ENCODE results near the gene ITGB2.

ITGB2 gene

DNA sequence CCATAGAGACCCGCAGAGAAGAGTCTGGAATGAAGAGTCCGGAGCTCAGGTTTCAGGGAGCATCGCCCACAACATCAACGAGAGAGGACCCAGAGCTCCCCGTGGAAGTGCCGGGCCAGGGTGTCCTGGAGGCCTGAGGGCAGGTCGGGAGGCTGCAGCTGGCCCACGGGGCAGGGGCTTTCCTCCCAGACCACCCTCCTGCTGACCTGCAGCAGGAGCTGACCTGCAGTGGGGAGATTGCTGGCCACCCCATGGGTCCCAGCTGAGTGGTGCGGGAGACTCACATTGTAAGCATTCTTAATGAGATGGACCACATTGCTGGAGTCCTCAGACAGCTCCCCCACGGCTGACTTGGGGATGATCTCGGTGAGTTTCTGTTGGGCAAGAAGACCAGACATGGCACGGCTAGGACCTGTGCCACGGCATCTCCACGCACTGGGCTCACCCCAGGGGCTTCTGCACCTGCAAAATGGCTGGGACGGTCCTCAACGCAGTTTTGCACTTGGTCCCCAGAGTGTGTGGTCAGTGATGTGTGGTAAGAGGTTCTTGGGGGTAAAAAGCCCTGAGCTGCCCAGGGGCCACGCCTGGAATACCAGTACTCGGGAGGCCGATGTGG, 25.9 kb downstream of the ITGB2 start:
- no peak for DNase-seq

DNA sequence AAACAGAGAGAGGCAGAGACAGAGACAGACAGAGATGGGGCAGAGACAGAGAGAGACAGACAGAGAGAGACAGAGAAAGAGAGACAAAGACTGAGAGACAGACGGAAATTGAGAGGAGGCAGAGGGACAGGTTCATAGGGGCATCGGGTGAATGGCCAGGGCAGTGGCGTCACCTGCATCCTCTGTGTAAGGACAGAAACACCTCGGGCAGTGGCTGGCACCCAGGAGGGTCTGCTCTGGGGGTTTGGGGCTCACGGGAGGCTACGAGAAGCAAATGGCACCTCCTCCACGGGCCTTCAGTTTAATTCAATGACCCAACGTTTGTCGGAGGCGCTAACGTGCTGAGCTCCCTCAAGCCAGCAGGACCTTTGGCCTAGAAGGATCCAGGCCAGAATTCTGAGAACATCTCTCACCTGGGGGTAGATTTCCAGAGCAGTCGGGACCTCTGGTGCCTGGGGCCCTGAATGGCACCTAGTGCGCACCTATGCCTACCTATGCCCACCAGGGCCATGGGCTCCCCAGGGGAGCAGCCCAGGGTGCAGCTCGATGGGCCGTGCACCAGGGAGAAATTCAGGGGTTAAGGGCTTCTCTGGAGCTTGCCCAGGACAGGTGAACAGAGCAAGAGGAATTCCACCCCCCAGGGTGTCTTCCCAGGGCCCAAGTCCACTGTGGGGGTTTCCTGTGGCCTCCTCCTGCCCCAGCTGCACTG, 26.6 kb downstream of the ITGB2 start:
- DNase-seq: no peak

GRCh38 chr21:44893278-44893556, 27.5 kb downstream of the ITGB2 start:
- DNase-seq: no peak

DNA sequence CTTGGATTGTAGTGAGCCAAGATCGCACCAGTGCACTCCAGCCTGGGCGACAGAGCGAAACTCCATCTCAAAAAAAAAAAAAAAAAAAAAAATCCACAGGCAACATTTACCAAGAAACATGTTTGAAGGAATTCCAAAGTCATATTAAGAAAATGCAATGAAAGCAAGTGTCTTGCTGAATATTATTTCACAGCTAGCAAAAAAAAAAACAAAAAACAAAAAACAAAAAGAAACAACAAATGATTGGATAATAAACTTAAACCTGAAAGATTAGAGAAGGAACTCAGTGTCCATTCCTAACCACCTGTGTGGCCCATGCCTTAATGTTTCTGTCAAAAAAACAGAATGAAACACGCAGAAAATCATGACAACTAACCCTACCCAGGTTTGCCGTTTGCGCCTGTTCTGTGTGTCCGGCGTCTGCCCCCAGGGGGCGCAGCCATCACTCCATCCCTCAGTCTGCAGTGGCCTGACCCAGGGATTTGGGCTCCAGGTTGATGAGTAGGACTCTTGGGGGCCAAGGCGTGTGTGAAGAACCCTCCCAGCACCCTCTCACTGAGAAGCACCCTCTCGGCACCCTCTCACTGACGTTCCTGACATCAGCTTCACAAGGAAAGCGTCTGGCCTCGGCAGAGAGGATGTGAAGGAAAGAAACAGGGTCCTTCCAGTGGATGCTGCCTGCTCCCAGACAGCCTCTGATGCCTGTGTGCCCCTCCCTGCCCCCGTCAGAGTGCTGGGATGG, 28.0 kb downstream of the ITGB2 start:
- no peak for DNase-seq

GRCh38 chr21:44892095-44892494, 28.6 kb downstream of the ITGB2 start:
- no peak for DNase-seq

GRCh38 chr21:44891631-44892031, 29.1 kb downstream of the ITGB2 start:
- DNase-seq: no peak

DNA sequence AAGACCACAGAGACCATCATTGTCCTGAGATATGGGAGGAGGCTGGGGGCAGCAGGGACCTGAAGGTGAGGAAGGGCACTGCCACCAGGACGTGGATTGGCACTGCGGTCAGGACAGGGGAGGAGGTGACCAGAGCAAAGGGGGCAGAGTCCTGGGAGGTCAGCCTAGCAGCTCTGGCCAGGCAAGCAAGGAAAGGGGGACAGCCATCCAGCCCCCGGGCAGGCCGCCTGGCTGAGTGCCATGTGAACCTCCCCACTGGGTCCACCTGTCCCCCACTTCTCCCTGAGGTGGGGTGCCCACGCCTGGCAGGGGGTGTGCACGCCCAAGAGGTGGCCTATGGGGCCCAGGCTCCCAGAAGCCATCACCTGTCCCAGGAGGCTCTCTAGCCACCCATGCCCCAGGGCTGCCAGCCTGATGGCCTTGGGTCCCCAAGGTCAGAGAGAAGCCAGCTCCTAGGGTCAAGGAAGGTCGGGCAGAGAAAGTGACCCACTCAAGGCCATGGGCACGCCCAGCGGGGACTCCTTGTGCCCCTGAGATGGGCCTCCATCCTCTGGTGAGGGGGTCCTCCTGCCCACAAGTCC, 29.6 kb downstream of the ITGB2 start:
- no peak for DNase-seq

DNA sequence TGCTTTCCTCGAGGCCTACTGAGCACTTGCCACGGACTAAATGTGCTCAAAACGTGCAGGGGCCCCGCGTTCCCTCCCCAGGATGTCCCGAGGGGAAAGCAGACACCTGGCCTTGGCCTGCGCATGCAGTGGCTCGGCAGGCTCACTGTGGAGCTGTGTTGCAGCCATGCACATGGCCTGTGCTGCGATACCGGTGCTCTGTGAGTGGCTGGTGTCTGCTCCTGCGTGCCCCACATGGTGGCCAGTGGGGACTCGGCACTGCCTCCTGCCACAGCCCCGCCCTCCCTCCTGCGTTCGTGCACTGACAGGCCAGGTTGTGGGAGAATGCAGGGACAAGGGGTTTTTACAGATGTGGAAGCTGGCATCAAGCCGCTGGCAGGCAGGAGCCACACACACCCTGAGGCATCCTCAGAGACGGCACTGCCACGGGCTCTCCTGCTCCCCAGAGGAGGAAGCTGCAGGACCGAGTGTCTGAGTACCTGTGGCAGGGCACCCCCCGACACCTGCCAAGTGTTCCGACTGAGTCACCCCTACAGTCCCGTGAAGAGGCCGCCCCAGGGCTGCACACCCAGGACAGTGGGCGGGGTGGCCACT, 30.3 kb downstream of the ITGB2 start:
- no peak for DNase-seq

GRCh38 chr21:44889625-44890337, 30.9 kb downstream of the ITGB2 start:
- DNase-seq: no peak

- no peak for DNase-seq
Observed at GRCh38 chr21:44888581-44889550, 31.8 kb downstream of the ITGB2 start.

GRCh38 chr21:44887807-44888580, 32.7 kb downstream of the ITGB2 start:
- no peak for DNase-seq

DNA sequence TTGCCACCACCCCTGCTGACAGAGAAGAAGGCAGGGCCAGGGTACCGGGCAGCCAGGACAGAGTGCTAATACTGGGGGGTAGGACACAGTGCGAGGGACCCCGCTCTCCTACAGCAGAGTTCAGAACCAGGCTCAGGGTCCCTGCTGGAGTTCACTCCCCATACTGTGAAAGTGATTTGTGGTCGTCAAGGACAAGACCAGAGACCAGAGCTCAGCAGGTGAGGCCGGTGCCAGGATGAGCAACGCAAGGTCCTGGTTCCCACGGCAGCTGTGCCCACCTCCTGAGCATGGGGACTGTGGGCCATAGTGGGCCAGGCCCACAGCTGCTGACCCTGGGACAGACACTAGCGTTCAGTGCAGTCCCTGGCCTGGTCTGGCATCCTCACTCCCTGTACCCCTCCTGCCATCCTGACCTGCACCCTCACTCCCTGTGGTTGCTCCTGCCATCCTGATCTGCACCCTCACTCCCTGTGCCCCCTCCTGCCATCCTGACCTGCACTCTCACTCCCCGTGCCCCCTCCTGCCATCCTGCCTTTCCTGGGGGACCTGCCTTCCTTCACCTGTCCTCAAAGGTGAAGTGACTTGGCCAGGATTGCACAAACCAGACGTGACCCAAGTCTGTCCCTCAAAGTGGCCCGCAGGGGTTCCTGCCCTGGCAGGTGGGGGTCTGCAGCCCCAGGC, 33.4 kb downstream of the ITGB2 start:
- no peak for DNase-seq

GRCh38 chr21:44886113-44887075, 34.3 kb downstream of the ITGB2 start:
- no peak for DNase-seq

DNA sequence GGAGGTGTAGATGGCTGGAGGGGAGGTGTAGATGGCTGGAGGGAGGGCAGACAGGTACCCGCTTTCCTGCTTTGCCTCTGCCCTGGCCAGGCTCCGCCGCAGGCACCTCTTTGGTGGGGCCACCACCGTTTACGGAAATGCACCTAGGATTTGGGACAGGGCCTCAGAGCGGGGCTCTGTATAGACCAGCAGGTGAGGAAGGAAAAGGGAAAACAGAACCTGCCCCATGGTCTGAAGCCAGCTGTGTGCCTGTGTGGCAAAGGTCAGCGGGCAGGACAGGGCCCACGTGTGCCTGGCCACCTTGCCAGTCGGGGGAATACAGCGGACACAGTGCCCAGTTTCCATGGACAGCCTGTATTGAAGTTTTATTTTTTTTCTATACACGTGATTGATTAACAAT, 35.1 kb downstream of the ITGB2 start:
- no peak for DNase-seq

DNA sequence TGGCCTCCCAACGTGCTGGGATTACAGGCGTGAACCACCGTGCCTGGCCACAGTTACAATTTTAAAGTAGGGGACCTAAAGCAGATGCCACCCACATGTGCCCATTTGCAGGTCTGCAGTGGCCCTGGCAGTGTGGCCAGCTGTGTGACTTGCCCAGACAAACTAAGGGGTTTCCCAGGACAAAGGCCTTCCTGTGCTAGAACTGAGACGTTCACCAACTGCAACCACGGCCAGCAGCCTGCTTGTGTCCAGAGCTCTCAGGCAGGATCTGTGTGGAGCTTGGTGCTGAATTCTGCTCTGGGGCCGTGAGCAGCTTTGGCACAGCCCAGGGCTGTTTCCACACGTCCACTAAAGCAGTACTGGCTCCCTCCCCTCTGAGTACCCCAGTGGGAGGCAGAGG, 36.6 kb downstream of the ITGB2 start:
- no peak for DNase-seq

GRCh38 chr21:44883250-44883649, 37.4 kb downstream of the ITGB2 start:
- no peak for DNase-seq

GRCh38 chr21:44881198-44881872, 39.4 kb downstream of the ITGB2 start:
- no peak for DNase-seq

GRCh38 chr21:44880405-44881197, 40.1 kb downstream of the ITGB2 start:
- no peak for DNase-seq
